Measurements from ENCODE around the gene NEK5.

Gene NEK5

GRCh38 chr13:52051400-52051799 is 77.5 kb downstream of the NEK5 start:
- DNase-seq, result no peak
- no peaks in the 10 kb centered on the region for H3K36me3 ChIP-seq
- TF ChIP-seq, protein P1, sequence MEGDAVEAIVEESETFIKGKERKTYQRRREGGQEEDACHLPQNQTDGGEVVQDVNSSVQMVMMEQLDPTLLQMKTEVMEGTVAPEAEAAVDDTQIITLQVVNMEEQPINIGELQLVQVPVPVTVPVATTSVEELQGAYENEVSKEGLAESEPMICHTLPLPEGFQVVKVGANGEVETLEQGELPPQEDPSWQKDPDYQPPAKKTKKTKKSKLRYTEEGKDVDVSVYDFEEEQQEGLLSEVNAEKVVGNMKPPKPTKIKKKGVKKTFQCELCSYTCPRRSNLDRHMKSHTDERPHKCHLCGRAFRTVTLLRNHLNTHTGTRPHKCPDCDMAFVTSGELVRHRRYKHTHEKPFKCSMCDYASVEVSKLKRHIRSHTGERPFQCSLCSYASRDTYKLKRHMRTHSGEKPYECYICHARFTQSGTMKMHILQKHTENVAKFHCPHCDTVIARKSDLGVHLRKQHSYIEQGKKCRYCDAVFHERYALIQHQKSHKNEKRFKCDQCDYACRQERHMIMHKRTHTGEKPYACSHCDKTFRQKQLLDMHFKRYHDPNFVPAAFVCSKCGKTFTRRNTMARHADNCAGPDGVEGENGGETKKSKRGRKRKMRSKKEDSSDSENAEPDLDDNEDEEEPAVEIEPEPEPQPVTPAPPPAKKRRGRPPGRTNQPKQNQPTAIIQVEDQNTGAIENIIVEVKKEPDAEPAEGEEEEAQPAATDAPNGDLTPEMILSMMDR (IDR thresholded peaks at IDR 0.05), result no peak
- H3K4me3 ChIP-seq, result no peak overlapping the region
- H3K4me1 ChIP-seq, result no peaks in the 10 kb centered on the region
- no peak overlapping the region for H3K27ac ChIP-seq
- intact Hi-C loops (cut with DNase I; ENCODE audit: low total_unique reads), result no loop called here
- peaks cover 0 to 38% (median 0%) of the 10 kb centered on the region in 3 donors for H3K9me3 ChIP-seq
- no peaks in the 10 kb centered on the region for H3K27me3 ChIP-seq

DNA sequence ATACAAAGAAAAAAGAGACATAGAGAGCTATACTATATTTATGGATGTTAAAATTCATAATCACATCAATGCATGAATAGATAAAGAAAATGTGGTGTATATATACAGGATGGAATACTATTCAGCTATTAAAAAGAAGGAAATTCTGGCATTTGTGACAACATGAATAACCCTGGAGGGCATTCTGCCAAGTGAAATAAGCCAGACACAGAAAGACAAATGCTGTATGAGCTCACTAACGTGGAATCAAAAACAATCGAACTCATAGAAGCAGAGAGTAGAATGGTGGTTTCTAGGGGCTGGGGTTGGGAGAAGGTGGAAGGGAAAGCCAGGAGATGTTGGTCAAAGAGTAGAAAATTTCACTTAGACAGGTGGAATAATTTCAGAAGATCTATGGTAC is 80.4 kb downstream of the NEK5 start:
- intact Hi-C loops (cut with DNase I; ENCODE audit: low total_unique reads), result no loop called here
- Histone ChIP-seq H3K9me3 (peaks cover 0 to 34% (median 0%) of the 10 kb centered on the region in 3 donors), H3K4me1 (no peaks in the 10 kb centered on the region), H3K4me3 (no peak overlapping the region), H3K36me3 (no peaks in the 10 kb centered on the region), H3K27ac (no peak overlapping the region), H3K27me3 (no peaks in the 10 kb centered on the region)
- no peak for DNase-seq
- TF ChIP-seq, protein P1 (IDR thresholded peaks at IDR 0.05), result no peak

- no peaks in the 10 kb centered on the region for H3K27me3 ChIP-seq
- no peaks in the 10 kb centered on the region for H3K4me1 ChIP-seq
- no peak overlapping the region for H3K27ac ChIP-seq
- peaks cover 0 to 23% (median 0%) of the 10 kb centered on the region in 3 donors for H3K9me3 ChIP-seq
- no peak for DNase-seq
- intact Hi-C loops (cut with DNase I; ENCODE audit: low total_unique reads), result no loop called here
- TF ChIP-seq, protein P1 (IDR thresholded peaks at IDR 0.05), result no peak
- H3K36me3 ChIP-seq, result no peaks in the 10 kb centered on the region
- no peak overlapping the region for H3K4me3 ChIP-seq
These were observed 81.4 kb downstream of the NEK5 start for GRCh38 chr13:52047463-52047862.

- no peak overlapping the region for H3K27ac ChIP-seq
- no peaks in the 10 kb centered on the region for H3K4me1 ChIP-seq
- no peaks in the 10 kb centered on the region for H3K36me3 ChIP-seq
- TF ChIP-seq, protein P1 (IDR thresholded peaks at IDR 0.05), result no peak
- intact Hi-C loops (cut with DNase I; ENCODE audit: low total_unique reads), result no loop called here
- H3K4me3 ChIP-seq, result no peak overlapping the region
- H3K9me3 ChIP-seq, result peaks cover 0 to 8% (median 0%) of the 10 kb centered on the region in 3 donors
- DNase-seq, result no peak
- no peaks in the 10 kb centered on the region for H3K27me3 ChIP-seq
These were observed 85.2 kb downstream of the NEK5 start for GRCh38 chr13:52043675-52044074.

DNA sequence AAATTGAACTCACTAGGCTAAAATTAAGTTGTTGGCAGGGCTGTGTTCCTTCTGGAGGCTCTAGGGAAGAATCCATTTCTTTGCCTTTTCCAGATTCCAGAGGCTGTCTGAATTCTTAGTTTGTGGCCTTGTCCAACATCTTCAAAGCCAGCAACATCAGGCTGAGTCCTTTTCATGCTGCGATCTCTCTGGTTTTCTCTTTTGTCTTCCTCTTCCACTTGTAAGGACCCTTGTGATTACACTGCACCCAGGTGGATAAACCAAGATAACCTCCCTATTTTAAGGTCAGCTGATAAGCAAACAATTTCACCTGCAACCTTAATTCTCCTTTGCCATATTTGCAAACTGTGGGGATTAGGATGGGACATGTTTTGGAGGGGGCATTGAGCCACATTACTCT is 92.8 kb downstream of the NEK5 start:
- intact Hi-C loops (cut with DNase I; ENCODE audit: low total_unique reads), result no loop called here
- TF ChIP-seq, protein P1 (IDR thresholded peaks at IDR 0.05), result no peak
- DNase-seq, result no peak
- Histone ChIP-seq H3K36me3 (no peaks in the 10 kb centered on the region), H3K27ac (no peak overlapping the region), H3K4me1 (no peaks in the 10 kb centered on the region), H3K4me3 (no peak overlapping the region), H3K27me3 (no peaks in the 10 kb centered on the region), H3K9me3 (no peaks in the 10 kb centered on the region)

- Histone ChIP-seq H3K27me3 (no peaks in the 10 kb centered on the region), H3K9me3 (no peaks in the 10 kb centered on the region), H3K4me1 (no peaks in the 10 kb centered on the region), H3K27ac (no peak overlapping the region), H3K36me3 (no peaks in the 10 kb centered on the region), H3K4me3 (no peak overlapping the region)
- DNase-seq, result no peak
- intact Hi-C loops (cut with DNase I; ENCODE audit: low total_unique reads), result no loop called here
- TF ChIP-seq, protein P1 (IDR thresholded peaks at IDR 0.05), result no peak
These were observed 94.2 kb downstream of the NEK5 start for GRCh38 chr13:52034616-52035226.

Data from tibial artery (tissue), 4 donors.